DMS53 treated with DMSO at 0.1 percent for 48 hours (cell line): Measurements from ENCODE around the gene CCDC15.

ENCODE experiments used
- DNase-seq: peaks from one replicate; lab custom pipeline; 2025; ENCODE audit not compliant: unreplicated experiment; lab: John Stamatoyannopoulos, UW

CCDC15 gene, protein sequence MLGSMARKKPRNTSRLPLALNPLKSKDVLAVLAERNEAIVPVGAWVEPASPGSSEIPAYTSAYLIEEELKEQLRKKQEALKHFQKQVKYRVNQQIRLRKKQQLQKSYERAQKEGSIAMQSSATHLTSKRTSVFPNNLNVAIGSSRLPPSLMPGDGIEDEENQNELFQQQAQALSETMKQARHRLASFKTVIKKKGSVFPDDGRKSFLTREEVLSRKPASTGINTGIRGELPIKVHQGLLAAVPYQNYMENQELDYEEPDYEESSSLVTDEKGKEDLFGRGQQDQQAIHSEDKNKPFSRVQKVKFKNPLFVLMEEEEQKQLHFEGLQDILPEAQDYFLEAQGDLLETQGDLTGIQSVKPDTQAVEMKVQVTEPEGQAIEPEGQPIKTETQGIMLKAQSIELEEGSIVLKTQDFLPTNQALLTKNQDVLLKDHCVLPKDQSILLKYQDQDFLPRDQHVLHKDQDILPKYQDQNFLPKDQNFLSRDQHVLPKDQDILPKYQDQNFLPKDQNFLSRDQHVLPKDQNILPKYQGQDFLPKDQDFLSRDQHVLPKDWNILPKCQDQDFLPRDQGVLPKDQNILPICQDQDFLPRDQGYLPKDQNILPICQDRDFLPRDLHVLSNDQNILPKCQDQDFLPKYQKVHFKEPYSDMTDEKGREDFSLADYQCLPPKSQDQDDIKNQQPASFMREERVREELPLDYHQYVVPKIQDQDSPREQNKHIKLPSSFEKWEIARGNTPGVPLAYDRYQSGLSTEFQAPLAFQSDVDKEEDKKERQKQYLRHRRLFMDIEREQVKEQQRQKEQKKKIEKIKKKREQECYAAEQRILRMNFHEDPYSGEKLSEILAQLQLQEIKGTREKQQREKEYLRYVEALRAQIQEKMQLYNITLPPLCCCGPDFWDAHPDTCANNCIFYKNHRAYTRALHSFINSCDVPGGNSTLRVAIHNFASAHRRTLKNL

DNA sequence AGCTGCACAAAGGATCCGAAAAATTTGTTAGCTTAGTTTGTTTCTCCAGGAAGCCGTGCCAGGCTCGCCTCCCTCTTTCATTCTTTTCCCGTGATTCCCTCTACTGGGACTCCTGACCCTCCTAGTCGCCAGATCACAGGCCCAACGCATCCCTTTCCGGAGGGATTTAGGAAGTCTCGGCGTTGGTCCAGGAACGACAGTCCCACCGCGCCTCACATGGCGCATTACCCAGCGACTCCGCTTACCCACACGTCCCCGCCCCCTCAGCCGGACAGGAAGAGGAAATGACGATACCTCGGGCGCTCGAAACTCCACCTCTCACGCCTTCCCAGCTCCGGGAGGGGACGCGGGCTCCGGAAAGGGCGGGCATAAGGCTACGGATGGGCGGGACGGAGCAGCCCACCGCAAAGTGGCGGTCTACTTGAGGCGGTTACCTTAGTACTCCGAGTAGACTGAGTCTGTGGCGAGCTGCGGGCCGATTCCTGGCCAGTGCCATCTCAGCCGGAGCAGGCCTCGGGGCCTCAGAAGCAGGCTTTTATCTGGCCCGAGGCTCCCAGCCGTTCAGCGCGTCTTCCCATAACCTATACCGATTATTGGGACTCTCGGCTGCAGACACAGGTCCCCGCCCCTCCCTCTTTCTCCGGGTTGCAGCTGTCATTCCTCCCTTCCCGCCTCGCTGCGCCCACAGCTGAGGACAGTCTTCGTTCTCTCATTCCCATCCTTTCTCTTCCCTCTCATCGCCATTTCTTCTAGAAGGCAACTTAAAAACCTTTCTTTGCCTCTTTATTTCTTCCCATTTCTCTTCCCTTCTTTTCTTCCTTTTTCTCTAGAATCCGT lies at the start of gene CCDC15:
Gene CCDC15 (plus strand): TSS at position 450 of the 837 bp plus-strand sequence. CDS start 531 bp downstream, outside the sequence.
- peak; percentile 93 for DNase-seq

DNA sequence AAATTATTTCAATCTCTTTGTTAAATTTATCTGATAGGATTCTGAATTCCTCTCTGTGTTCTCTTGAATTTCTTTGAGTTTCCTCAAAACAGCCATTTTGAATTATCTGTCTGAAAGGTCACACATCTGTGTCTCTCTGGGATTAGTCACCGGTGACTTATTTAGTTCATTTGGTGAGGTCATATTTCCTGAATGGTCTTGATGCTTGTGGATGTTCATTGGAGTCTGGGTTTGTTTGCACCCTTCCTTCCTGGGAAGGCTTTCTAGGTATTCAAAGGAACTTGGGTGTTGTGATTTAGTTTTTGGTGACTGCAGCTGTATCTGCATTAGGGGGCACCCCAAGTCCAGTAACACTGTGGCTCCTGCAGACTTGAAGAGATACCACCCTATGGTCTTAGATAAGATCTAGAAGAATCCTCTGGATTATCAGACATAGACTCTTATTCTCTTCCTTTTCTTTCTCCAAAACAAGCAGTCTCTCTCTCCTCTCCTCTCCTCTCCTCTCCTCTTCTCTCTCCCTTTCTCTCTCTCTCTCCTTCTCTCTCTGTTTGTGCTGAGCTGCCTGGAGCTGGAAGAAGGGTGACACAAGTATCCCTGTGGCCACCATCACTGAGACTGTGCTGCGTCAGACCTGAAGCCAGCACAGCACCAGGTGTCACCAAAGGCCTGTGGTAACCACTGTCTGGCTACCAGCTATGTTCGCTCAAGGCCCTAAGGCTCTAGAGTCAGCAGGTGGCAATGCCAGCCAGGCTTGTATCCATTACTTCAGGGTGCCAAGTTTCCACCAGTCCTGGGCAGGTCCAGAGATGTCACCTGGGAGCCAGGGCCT lies 38.2 kb upstream of the CCDC15 start:
- no peak for DNase-seq

DNA sequence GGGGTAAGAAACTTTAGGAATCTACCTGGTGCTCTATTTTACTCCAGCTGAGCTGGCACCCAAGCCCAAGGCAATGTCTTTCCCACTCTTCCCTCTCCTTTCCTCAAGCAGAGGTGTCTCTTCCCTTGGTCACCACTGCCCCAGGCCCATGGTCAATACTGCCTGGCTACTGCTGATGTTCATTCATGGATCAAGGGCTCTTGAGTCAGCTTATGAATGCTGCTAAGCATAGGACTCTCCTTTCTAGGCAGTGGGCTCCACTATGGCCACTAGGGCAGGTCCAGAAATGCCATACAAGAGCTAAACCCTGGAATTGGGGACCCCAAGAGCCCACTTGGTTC lies 37.7 kb upstream of the CCDC15 start:
- DNase-seq = no peak

DNA sequence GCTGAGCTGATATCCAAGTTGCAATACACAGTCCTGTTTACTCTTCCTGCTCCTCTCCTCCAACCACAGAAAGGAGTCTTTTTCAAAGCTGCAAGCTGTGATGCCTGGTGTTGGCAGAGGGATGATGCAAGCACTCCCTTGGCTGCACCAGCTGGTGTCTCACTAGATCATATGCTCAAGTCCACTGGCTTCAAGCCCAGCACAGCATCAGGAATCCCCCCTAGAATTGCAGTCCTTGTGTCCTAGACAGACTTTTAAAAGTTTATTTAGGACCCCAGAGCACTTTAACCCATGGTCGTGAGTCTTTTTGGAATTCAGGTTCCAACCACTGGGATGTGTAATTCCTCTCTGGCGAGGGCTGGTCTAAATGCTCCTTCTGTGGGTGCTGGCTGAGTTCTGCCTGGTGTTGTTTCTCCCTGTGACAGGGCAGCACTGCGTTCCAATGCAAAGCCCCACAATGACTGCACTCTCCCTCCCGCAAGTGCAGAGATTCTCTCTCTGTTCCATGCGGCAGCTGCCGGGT lies 36.8 kb upstream of the CCDC15 start:
- DNase-seq = no peak

DNA sequence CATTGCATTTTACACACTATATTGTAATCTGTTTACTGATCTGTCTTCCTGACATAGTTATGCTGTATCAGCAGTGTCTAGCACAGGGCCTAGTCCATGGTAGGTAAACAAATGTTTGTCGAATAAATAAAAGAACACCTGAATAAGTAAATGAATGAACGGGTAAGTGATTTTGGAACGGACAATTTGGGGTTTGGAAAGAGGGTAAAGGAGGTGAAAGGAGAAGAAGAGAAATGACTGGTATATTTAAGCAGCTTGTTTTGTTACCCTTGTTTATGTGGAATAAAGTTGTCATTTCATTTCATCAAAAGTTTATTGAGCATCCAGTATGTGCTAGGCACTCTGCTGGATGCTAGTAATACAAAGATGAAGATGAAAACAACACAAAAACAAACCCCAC lies 35.1 kb upstream of the CCDC15 start, which contains the start of gene HEPN1:
Gene HEPN1 (plus strand): TSS at position 301 of the 400 bp plus-strand sequence.
- no peak for DNase-seq

DNA sequence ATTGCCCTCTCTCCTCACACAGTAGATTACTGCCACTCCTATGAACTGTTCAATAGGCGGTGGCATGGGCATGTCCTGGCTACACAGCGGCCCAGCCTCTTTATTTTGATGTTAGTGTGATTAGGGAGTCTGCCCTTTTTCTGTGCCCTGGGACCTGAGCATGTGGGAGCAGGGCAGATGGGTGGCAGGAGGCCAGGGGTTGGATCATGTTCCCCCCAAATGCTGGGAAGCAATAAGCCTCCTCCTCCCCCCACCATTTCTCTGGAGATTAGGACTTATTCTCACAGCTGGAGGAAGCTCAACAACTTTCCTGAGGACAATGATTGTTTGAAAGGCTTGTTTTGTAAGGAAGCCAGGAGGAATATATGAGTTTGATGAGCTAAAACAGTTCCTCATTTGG lies 34.1 kb upstream of the CCDC15 start:
- DNase-seq = no peak

DNA sequence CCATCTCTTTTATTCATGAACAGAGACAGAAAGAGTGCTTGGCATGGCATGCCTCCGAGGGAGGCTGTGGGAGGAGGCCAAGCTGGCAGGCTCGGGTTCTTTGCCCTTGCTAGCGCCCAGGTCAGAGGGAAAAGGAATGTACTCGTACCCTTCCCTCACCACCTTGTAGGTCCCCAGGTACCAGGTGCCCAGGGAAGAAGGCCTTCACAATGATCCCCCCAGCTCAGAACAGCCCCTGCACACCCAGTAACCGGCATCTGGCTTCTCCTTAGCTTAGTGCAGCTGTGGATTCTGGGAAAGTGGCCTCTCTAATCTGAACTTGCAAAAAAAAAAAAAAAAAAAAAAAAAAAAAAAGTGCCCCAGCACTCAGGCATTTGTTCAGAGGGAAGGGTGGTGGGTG lies 33.6 kb upstream of the CCDC15 start:
- DNase-seq = no peak

DNA sequence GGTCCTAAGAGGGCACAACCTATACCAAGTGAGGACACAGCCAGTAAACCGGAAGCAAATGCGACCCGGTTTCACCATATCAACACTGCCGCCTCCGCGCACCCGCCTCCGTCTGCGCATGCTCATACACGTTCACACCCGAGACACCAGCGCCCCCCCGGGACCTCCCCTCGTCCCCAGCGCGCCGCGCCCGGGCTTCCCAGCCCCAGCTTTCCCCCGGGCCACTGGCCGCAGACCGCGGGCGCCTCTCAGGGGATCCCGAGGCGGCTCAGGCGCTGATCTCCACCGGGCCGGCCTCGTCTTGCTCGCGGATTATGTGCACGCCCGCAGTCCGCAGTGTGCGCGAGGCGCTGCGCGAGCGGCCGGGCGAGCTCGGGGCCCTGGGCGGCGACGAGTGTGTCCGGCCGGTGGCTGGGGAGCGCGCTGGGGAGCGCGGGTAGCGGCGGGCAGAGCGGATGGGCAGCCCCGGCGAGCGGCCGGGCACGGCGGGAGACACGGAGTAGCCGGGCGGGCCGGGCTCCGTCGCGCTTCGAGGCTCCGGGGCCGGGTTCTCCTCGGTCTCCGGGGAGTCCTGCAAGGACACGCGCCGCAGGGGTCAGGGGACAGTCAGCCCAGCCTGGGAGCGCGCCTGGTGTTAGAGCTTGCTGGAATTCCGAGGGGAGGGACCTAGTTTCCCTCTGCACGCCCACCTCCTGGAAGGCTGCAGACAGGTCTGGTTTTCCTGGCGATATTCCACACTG lies 33.0 kb upstream of the CCDC15 start:
- peak; percentile 40 for DNase-seq

DNA sequence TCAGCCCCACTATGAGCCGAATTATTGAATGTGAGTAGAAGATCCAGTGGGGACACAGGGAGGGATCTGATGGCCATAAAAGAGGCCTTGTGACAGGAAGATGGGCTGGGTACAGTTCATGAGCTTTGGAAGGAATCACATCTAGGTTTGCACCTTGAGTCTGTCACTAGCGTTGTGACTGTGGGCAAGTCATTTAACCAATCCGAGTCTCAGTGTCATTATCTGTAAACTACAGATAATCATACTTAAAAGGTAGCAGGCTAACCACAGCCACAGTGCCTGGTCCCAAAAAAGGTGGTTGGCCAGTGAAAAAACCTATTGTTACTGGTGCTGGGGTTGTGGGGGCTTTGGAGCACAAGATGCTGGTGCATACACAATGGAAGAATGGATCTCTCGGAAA lies 31.2 kb upstream of the CCDC15 start:
- DNase-seq = no peak

DNA sequence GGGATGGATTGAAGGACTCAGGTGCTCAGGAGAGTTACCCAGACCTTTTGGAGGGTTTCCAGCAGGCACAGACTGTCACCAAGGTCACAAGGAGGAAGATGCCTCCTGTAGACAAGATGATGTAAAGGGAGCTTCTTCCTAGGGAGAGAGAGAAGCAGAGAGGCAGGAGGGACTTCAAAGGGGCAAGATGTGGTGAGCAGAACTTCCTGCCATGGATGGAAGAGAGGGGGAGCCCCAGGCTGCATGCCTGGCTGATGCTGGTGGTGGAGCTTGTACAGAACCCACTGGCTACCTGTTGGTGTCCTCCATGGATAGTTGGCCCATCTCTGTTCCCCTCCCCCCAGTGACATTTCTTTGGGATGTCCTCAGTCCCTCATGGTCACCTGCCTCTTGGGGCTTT lies 30.7 kb upstream of the CCDC15 start:
- DNase-seq = no peak

DNA sequence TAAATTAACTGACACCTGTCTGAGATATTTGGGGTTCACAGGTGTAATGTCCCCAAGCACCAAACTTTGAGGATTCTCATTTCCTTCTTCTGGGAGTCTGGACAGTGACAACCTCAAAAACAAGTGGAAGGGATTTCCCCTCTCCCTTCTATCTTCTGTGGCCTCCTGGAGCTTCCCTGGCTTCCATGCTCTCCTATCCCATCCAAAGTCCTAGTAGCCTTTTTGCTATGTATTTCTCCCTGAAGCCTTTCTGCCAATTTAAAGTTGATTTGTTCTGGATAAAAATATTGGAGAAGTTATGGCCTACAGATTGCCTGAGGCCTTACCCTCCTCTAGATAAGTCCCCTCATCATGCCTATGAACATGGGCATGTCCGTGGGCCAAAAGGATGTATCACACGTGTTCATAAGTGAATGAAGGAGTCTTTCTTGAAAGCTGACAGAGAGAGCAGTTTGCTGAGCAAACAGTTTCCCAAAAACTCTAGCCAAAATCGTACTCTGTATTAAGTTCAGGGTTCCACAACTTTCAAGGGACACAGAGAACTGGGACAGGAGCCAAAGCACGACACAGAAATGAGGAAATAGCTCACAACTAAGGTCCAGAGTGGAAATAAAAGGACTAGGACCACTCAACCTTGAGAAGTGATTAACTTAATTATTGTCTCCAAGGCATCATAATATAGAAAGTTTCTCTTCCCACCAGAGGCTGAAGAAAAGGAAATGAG lies 24.9 kb upstream of the CCDC15 start:
- DNase-seq = no peak

DNA sequence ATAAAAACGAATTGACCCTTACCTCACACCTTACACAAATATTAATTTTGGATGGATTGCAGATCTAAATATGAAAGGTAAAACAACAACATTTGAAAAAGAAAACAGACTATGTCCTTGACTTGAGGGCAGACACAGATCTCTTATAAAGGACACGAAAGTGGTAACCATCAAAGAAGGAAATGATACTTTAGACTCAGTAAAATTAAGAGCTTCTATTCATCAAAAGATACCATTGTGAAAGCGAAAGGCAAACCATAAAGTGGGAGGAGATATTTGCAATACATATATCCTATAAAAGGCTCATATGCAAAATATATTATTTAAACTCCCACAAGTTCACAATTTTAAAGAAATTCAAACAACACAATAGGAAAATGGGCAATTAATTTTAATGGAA lies 23.2 kb upstream of the CCDC15 start:
- no peak for DNase-seq

DNA sequence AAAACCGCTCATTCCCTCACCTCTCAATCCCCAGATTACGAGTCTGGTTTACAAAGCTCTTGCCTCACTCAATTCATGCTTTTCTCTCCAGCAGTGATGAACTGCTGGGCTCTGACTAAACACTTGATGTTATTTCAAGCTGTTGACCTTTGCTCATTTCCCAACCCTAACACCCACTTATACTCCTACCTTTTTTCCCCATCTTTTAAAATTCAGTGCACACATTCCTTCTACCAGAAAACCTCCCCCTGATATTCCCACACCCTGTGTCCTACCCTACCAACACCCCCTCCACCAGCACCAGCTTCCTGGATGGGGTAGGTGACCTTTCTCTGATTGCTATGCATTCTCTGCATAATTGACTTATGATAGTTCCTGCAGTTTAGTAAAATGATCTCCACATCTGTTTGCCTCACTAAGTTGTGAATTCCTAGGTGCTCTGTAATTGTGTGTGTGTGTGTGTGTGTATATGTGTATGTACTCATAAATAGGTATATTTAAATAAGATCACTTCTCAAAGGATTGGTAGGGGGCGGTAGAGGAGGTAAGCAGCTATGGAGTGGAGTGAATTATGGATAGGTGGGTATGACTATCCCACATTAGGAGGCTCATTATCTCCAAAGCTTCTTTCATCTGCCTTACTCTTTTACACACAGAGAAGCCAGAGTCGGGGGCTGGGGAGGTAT lies 19.0 kb upstream of the CCDC15 start:
- peak; percentile 37 for DNase-seq

DNA sequence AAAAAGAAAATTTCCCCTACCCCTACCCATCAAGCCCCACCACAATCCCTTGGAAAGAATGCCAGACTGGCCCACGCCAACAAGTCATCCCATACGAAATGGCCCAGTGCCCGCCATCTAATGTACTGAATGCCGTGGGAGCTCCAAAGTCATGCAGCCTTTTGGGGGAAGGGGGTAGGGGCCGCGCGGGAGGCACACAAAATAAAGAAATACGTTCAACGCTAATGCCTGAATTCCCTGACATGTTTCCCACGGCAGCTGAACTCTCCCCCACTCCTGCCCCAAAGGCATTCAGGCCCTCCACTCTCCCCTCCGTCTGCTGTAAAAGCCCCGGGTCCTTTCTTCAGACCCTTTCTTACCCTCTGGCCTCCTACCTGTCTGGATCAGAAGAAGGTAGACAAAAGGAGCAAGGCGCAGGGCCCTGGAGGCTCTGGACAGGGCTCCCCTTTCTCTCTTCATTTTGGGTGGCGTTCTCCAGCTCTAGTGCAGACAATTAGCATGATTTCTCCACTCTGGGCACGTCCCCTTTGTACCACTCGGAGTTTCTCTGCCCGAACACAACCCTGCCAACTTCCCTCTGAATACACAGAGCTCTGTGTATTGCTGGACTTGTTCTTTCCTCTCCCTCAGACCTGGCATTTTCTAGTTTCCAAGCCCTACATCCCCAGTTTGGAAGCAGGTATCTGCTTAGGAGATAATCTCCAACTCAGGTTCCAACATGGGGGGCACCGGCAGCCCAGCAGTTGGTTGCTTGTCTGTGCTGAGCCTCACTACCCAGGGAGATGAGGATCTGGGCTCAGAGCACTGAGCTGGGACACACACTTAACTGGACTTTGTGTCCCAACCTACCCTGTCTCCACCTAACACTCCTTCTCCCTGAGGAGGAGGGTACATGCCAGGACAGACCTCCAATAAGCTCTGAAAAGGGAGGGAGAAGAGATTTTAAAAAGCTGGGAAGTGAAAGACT lies 18.2 kb upstream of the CCDC15 start, which contains the start of gene HEPACAM:
Gene HEPACAM (minus strand): TSS at position 500 of the 967 bp plus-strand sequence. CDS start 41 bp downstream, at position 459.
- DNase-seq = no peak

DNA sequence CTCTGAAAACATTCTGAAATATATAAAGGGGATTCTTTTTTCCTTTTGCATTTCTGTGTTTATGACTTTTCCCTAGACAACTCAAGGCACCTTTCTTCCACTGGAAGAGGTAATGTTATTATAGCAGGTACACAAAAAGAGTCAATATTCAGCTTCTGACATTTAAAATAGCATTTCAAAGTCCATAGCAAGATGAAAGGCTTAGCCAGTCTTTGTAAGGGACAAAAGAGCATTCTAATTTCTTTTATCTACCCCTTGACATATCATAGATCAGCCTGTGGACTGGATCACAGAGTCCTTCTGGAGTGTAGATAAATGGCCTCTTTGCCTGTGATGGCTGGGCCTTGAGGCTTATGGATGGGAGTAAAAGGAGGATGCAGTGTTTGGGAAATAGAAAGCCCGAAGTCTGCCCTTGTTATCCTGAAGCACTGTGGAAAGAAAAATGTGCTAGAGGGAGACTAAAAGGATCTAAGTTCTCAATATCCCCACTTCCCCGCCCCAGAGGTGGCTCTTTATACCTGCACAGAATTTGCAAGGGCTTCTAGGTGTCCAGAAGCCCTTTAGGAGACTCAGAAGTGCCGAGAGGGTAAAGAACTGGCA lies 16.6 kb upstream of the CCDC15 start:
- no peak for DNase-seq

DNA sequence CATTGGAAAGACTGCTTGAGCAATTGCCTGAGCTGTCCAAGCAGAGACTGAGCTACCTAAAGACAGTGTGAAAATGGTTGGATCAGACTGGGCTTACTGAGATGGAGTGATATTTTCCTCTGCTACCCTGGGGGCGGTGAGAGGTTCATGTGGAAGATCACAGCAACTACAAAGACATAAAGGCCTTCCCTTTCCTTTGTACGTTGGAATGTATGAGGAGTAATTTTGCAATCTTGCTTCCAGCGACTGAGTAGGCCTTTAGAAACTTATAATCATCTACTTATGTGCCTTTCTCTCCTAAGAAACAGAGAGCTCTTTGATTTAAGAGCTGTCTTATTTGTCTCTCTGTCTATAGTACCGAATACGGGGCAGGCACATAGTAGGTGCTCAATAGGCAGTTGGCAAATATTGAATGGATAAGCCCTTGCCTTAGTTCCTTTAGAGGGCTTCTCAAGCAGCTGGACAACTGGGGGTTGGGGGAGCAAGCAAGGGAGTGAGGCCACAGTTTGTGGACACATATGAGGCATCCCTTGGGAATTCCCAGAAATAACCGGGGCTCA lies 15.7 kb upstream of the CCDC15 start:
- DNase-seq = no peak
